ENCODE measurements around the gene SATB2.

The SATB2 gene

DNA sequence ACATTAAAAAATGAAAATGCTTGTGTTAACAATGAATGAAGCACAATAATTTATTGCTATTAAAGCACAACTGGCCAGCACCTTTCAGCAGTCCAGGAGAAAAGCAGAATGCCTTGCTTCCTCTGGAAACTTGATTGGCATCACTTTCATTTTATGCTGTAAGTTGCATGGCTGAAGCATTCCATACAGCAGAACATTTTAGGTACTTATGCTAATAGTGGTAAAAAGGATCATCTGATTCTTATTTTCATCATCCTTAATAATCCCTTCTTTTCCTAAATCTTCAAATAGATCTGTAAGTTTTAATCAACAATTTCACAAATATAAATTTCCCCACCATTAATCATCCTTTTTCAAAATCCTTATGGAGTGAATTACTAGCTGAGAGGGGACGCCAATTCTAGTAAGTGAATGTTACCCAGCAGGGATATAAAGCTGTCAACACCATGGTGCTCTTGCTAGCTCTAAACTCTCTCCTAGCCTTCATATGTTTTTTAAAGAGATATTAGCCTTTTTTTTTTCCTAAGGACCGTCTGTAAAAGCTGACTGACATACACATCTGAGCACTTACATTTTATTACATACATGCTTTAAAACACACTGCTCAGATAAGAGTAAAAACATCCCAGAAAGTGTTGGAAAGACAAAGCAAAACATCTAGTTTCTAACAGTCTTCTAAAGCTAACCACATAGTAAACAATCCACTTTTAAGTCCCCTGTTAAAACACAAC, 5.3 kb downstream of the SATB2 start:
- Mint-ChIP-seq H3K9me3 (no peaks in the 10 kb centered on the region), H3K27ac (no peak overlapping the region), H3K27me3 (peaks cover 56% of the 10 kb centered on the region), H3K4me1 (ENCODE audit: low read depth) (peaks cover 22% of the 10 kb centered on the region), H3K36me3 (ENCODE audit: low read depth) (no peaks in the 10 kb centered on the region), H3K4me3 (no peak overlapping the region)
- intact Hi-C loops (cut with micrococcal nuclease): loop anchor here (10.0 kb wide), 1 partner anchor 402 kb away; the partner anchor contains the start of gene FTCDNL1

DNA sequence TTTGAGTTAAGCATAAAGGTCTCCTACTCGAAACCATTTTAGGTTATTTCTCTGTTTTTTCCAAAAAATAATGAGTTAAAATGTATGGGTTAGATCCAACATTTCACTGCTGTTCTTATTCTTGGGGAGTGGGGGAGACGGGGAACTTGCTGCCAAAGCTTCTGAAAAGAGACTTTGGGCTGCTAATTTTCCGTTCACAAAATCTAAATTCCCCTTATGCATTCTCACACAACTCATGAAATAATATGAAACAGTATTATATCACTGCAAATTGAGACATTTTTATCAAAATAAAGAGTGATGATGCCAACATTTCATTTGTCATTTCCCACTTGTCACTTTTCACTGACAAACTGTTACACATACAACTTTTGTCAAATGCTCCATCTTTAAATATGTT, 7.8 kb downstream of the SATB2 start:
- intact Hi-C loops (cut with micrococcal nuclease): loop anchor here (10.0 kb wide), 1 partner anchor 405 kb away; the partner anchor contains the start of gene FTCDNL1
- no peak overlapping the region for H3K4me3 Mint-ChIP-seq
- H3K36me3 Mint-ChIP-seq (ENCODE audit: low read depth): no peaks in the 10 kb centered on the region
- H3K27ac Mint-ChIP-seq: no peak overlapping the region
- H3K9me3 Mint-ChIP-seq: no peaks in the 10 kb centered on the region
- peaks cover 43% of the 10 kb centered on the region for H3K27me3 Mint-ChIP-seq
- H3K4me1 Mint-ChIP-seq (ENCODE audit: low read depth): no peaks in the 10 kb centered on the region

DNA sequence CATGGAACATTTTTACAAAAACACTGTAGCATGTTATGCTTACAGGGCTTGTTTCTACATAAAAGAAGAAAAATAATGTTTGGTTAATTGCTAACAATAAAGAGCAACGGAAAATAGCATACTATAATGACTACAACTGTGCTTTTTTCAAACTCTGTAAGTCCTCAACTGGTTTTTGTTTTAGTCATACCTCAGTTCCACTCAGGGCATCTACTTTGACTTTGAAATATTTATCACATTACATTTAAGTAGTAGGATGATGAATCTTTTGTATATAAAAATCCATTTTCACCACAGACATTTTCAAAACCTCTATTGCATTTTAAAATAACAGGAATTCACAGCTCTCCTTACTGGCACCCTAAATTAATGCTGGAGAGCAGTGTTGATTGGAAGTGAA, 8.3 kb downstream of the SATB2 start:
- Mint-ChIP-seq H3K4me3 (no peak overlapping the region), H3K9me3 (no peaks in the 10 kb centered on the region), H3K4me1 (ENCODE audit: low read depth) (no peaks in the 10 kb centered on the region), H3K27ac (no peak overlapping the region), H3K27me3 (peaks cover 40% of the 10 kb centered on the region), H3K36me3 (ENCODE audit: low read depth) (no peaks in the 10 kb centered on the region)
- intact Hi-C loops (cut with micrococcal nuclease): no loop called here

DNA sequence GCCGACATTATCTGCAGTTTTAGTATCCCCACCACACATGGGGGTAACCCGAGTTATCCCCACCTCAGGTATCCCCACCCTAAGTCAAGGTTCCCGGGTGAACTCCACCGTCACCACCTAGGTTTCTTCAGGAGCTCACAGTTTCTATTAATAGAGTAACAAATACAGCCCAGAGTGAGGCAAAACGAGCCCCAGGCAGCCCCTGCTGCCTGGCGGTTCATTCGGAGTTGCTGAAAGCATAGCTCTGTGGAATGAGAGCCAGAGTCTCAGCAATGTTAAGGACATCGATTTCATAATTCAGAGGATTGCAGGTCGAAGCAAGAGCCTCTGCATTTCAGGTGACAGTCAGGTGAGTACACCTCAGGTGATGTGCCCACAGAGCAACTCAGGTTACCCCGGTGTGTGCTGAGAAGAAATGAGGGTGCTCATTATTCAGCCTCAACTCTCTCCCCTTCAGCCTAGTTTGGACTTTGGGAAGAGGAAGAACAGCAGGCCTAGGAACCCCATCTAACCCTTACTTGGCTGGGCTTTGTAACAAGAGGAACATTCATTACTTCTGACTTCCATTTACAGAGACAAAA, 10.7 kb downstream of the SATB2 start:
- Mint-ChIP-seq H3K9me3 (no peaks in the 10 kb centered on the region), H3K27ac (no peak overlapping the region), H3K27me3 (peaks cover 31% of the 10 kb centered on the region), H3K36me3 (ENCODE audit: low read depth) (no peaks in the 10 kb centered on the region), H3K4me3 (no peak overlapping the region), H3K4me1 (ENCODE audit: low read depth) (no peaks in the 10 kb centered on the region)
- intact Hi-C loops (cut with micrococcal nuclease): no loop called here

DNA sequence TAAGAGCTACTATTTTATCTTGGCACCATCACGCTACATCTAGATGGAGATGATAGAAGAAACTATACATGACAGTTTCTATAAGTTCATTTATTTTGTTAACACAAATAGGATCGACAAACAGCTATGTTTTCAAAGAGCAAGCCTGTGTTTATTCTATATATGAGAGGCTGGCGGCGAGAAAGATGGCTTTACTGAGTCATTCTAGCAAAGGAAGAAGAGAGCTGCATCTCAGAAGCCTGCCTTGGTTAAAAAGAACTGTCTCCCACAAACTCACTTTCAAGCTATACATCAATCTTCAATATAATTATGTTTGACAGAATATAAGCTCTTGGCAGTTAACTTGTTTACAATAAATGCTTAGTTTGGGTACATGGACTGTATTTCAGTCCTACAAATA, 13.0 kb downstream of the SATB2 start:
- H3K4me3 Mint-ChIP-seq: no peak overlapping the region
- H3K36me3 Mint-ChIP-seq (ENCODE audit: low read depth): no peaks in the 10 kb centered on the region
- H3K27ac Mint-ChIP-seq: no peak overlapping the region
- H3K9me3 Mint-ChIP-seq: no peaks in the 10 kb centered on the region
- H3K4me1 Mint-ChIP-seq (ENCODE audit: low read depth): no peaks in the 10 kb centered on the region
- H3K27me3 Mint-ChIP-seq: peaks cover 22% of the 10 kb centered on the region
- intact Hi-C loops (cut with micrococcal nuclease): no loop called here

GRCh38 chr2:199443589-199444130, 14.1 kb downstream of the SATB2 start:
- Mint-ChIP-seq H3K9me3 (no peaks in the 10 kb centered on the region), H3K27me3 (peaks cover 20% of the 10 kb centered on the region), H3K4me1 (ENCODE audit: low read depth) (no peaks in the 10 kb centered on the region), H3K4me3 (no peak overlapping the region), H3K36me3 (ENCODE audit: low read depth) (no peaks in the 10 kb centered on the region), H3K27ac (no peak overlapping the region)
- intact Hi-C loops (cut with micrococcal nuclease): no loop called here

GRCh38 chr2:199442173-199442572, 15.6 kb downstream of the SATB2 start:
- intact Hi-C loops (cut with micrococcal nuclease): no loop called here
- no peak overlapping the region for H3K4me3 Mint-ChIP-seq
- peaks cover 15% of the 10 kb centered on the region for H3K27me3 Mint-ChIP-seq
- H3K27ac Mint-ChIP-seq: no peak overlapping the region
- H3K9me3 Mint-ChIP-seq: no peaks in the 10 kb centered on the region
- no peaks in the 10 kb centered on the region for H3K4me1 Mint-ChIP-seq (ENCODE audit: low read depth)
- H3K36me3 Mint-ChIP-seq (ENCODE audit: low read depth): no peaks in the 10 kb centered on the region

DNA sequence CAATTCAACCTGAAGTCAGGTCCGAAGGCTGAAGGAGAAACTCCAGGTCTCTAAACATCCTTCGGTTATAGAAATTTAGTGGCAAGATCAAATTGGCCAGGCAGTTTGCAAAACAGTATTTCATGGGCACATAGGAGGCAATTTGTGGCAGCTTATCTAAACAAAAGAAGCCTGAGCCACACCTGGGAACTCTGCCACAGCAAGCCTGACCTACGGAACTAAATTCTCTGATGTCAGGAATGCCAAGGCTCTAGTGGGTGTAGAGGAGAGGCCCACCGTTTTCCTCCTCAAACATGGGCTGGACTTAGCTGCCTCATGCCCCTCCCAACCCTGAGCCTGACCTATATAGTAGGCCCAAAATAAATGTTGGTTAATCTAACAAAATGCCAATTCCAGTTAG, 16.0 kb downstream of the SATB2 start:
- Mint-ChIP-seq H3K36me3 (ENCODE audit: low read depth) (no peaks in the 10 kb centered on the region), H3K4me1 (ENCODE audit: low read depth) (no peaks in the 10 kb centered on the region), H3K4me3 (no peak overlapping the region), H3K27ac (no peak overlapping the region), H3K27me3 (peaks cover 11% of the 10 kb centered on the region), H3K9me3 (no peaks in the 10 kb centered on the region)
- intact Hi-C loops (cut with micrococcal nuclease): no loop called here

DNA sequence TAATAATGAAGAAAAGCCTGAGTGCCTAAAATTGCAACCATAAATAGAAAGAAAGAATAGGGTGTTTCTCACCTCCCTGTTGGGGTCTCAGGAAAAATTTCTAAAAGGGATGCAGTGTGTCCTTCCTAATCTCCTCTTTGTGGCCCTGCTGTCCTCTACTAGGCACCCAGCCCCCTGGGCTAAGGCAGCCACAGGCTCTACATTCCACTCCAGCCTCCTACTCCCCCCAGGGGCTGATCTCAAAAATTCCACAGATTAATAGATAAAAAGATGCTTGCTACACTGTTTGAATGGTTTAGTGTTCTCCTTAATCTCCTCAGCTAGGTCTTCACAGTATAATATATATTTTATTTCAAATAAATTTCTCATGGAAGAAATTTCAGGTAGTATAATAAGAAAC, 17.6 kb downstream of the SATB2 start:
- H3K4me1 Mint-ChIP-seq (ENCODE audit: low read depth): no peaks in the 10 kb centered on the region
- H3K27ac Mint-ChIP-seq: no peak overlapping the region
- peaks cover 7% of the 10 kb centered on the region for H3K27me3 Mint-ChIP-seq
- intact Hi-C loops (cut with micrococcal nuclease): no loop called here
- no peaks in the 10 kb centered on the region for H3K9me3 Mint-ChIP-seq
- no peaks in the 10 kb centered on the region for H3K36me3 Mint-ChIP-seq (ENCODE audit: low read depth)
- no peak overlapping the region for H3K4me3 Mint-ChIP-seq

DNA sequence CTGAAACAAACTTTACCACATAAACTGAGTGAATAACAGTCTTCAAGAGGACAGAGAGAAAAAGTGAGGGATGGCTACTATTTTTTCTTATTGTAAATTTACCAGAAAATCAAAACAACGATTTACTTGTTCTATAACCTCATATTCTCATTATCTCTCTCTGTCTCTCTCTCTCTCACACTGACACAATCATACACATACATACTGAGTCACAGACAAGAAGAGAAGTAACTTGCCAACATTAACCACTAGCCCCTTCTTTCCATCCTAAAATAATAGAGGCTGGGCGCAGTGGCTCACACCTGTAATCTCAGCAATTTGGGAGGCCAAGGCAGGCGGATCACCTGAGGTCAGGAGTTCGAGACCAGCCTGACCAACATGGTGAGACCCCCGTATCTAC, 18.2 kb downstream of the SATB2 start:
- intact Hi-C loops (cut with micrococcal nuclease): no loop called here
- Mint-ChIP-seq H3K9me3 (no peaks in the 10 kb centered on the region), H3K4me1 (ENCODE audit: low read depth) (no peaks in the 10 kb centered on the region), H3K27me3 (peaks cover 7% of the 10 kb centered on the region), H3K4me3 (no peak overlapping the region), H3K36me3 (ENCODE audit: low read depth) (no peaks in the 10 kb centered on the region), H3K27ac (no peak overlapping the region)

DNA sequence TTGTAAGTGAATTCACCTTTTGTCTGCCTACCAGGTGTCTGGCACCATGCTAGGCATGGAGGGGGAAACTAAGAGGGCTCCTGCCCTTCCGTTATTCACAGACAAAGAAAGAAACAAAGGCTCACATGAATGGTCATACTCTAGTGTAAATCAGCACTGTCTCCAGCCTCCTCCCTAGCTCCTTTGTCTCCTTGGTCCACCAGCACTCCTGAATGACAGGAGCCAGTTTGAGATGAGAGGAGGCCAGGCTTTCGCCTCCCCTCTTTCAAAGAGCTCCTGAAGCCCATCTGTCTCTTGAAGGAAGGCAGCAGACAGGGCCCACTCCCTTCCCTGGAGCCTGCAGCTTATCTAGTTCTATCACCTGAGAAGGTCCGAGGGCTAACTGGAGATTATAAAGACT, 18.7 kb downstream of the SATB2 start:
- Mint-ChIP-seq H3K27me3 (peaks cover 5% of the 10 kb centered on the region), H3K36me3 (ENCODE audit: low read depth) (no peaks in the 10 kb centered on the region), H3K4me1 (ENCODE audit: low read depth) (no peaks in the 10 kb centered on the region), H3K9me3 (no peaks in the 10 kb centered on the region), H3K4me3 (no peak overlapping the region), H3K27ac (no peak overlapping the region)
- intact Hi-C loops (cut with micrococcal nuclease): no loop called here

- no peaks in the 10 kb centered on the region for H3K9me3 Mint-ChIP-seq
- H3K27me3 Mint-ChIP-seq: no peaks in the 10 kb centered on the region
- intact Hi-C loops (cut with micrococcal nuclease): no loop called here
- no peaks in the 10 kb centered on the region for H3K4me1 Mint-ChIP-seq (ENCODE audit: low read depth)
- H3K36me3 Mint-ChIP-seq (ENCODE audit: low read depth): no peaks in the 10 kb centered on the region
- no peak overlapping the region for H3K27ac Mint-ChIP-seq
- no peak overlapping the region for H3K4me3 Mint-ChIP-seq
Observed at GRCh38 chr2:199434555-199434954, 23.2 kb downstream of the SATB2 start.

DNA sequence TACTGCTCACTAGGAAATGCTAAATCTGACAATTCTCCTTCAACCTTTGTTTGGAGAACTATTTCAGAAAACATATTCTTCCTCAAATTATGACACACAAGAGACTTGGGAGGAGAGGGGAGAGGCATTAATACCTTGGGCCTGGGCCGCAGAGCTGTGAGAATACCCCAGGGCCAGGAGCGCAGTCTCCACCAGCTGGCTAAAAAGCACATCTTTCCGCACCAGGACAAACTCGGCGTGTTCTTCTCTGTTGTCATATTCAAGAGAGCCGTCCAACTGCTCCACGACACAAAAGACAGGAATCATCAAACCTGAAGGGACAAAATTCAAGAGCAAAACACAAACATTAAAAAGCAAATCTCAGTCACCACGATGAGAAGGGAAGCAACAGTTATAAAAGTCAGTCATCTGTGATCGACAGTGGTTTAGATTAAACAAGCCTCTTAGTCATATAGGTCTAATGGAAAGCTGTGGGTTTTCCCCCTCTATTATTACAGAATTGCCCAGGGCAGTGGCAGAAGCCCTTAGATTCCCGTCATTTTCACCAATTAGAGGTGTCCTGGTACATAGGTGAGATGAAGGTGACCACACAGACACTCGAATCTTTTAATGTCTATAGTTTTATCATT, 24.4 kb downstream of the SATB2 start:
- no peak overlapping the region for H3K4me3 Mint-ChIP-seq
- H3K27ac Mint-ChIP-seq: no peak overlapping the region
- intact Hi-C loops (cut with micrococcal nuclease): no loop called here
- no peaks in the 10 kb centered on the region for H3K27me3 Mint-ChIP-seq
- no peaks in the 10 kb centered on the region for H3K4me1 Mint-ChIP-seq (ENCODE audit: low read depth)
- no peaks in the 10 kb centered on the region for H3K36me3 Mint-ChIP-seq (ENCODE audit: low read depth)
- no peaks in the 10 kb centered on the region for H3K9me3 Mint-ChIP-seq

DNA sequence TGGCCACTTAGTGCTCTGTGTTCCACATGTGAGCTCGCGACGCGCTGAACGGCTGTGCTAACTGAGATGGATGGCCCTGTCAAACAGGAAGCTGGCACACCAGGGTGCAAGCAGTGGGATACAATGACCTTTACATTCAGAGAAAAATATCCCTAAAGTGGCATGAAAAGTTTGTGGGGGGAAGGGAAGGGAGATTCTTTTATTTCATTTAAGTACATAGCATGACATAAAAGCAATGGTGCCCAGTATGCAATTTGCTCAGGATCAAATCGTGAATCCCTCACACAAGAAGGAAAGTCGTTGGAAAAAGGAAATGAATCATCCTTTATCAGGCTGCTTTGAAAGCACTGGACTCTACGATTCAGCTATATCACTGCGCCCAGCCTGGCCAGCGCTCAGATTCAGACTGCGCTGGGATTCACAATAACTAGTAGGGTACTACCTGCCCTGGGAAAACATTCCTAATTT, 26.0 kb downstream of the SATB2 start:
- intact Hi-C loops (cut with micrococcal nuclease): no loop called here
- H3K27me3 Mint-ChIP-seq: no peaks in the 10 kb centered on the region
- no peaks in the 10 kb centered on the region for H3K36me3 Mint-ChIP-seq (ENCODE audit: low read depth)
- no peaks in the 10 kb centered on the region for H3K9me3 Mint-ChIP-seq
- no peak overlapping the region for H3K27ac Mint-ChIP-seq
- no peaks in the 10 kb centered on the region for H3K4me1 Mint-ChIP-seq (ENCODE audit: low read depth)
- no peak overlapping the region for H3K4me3 Mint-ChIP-seq

Data from dendritic cell treated with granulocyte-macrophage colony-stimulating factor and Interleukin-4, amounts not matched to agents 40 ng/mL and 50 ng/mL, for 4 days (primary cell).